Nephron progenitor cell (in vitro differentiated cells): ENCODE results near the gene BBS4.
"Not testable (repeated sequence)": the region's sequence is repeated elsewhere in the genome, so short reads cannot be mapped to it uniquely, and the experiment has no call there.

Experiments used
- DNase-seq: peaks from one replicate; pipeline ENCODE4 v3.0.0; 2021
- H3K27ac Mint-ChIP-seq: 2 replicates; pipeline ENCODE4 v1.8.0; 2021; ENCODE audit warnings: mild to moderate bottlenecking, moderate library complexity, mixed read lengths
- H3K27me3 Mint-ChIP-seq: 2 replicates; pipeline ENCODE4 v1.8.0; 2021; ENCODE audit warnings: mild to moderate bottlenecking, low read depth, mixed read lengths; ENCODE audit not compliant: poor library complexity
- H3K36me3 Mint-ChIP-seq: 2 replicates; pipeline ENCODE4 v1.8.0; 2021; ENCODE audit warnings: low read depth, mixed read lengths
- H3K4me1 Mint-ChIP-seq: 2 replicates; pipeline ENCODE4 v1.8.0; 2021; ENCODE audit warnings: mixed read lengths
- H3K4me3 Mint-ChIP-seq: 2 replicates; pipeline ENCODE4 v1.8.0; 2021; ENCODE audit warnings: mild to moderate bottlenecking, moderate library complexity, mixed read lengths
- H3K9me3 Mint-ChIP-seq: 2 replicates; pipeline ENCODE4 v1.8.0; 2021; ENCODE audit warnings: mild to moderate bottlenecking, moderate library complexity, mixed read lengths
- CTCF ChIP-seq: fragments of 200-600 bp; sonication (generic); IDR thresholded peaks from 2 replicates; pipeline ENCODE4 v1.5.0; 2021; ENCODE audit warnings: antibody characterized with exemption

The BBS4 gene

GRCh38 chr15:72688697-72689096 lies 2.7 kb downstream of the BBS4 start:
- no peaks in the 10 kb centered on the region for H3K9me3 Mint-ChIP-seq
- no peaks in the 10 kb centered on the region for H3K27me3 Mint-ChIP-seq
- peak overlapping the region; percentile 41 for H3K4me3 Mint-ChIP-seq
- H3K4me1 Mint-ChIP-seq = peaks cover 15% of the 10 kb centered on the region
- no peak for DNase-seq
- no peak for TF ChIP-seq CTCF
- H3K36me3 Mint-ChIP-seq = peaks cover 4% of the 10 kb centered on the region
- H3K27ac Mint-ChIP-seq = no peak overlapping the region

GRCh38 chr15:72690938-72691337 lies 4.9 kb downstream of the BBS4 start:
- H3K36me3 Mint-ChIP-seq = peaks cover 10% of the 10 kb centered on the region
- H3K4me3 Mint-ChIP-seq = no peak overlapping the region
- DNase-seq = no peak
- H3K27me3 Mint-ChIP-seq = no peaks in the 10 kb centered on the region
- peaks cover 5% of the 10 kb centered on the region for H3K4me1 Mint-ChIP-seq
- H3K27ac Mint-ChIP-seq = no peak overlapping the region
- TF ChIP-seq CTCF = no peak
- no peaks in the 10 kb centered on the region for H3K9me3 Mint-ChIP-seq

GRCh38 chr15:72698938-72699337 lies 12.9 kb downstream of the BBS4 start:
- peaks cover 3% of the 10 kb centered on the region for H3K27me3 Mint-ChIP-seq
- peaks cover 11% of the 10 kb centered on the region for H3K36me3 Mint-ChIP-seq
- no peak overlapping the region for H3K4me3 Mint-ChIP-seq
- no peaks in the 10 kb centered on the region for H3K9me3 Mint-ChIP-seq
- TF ChIP-seq CTCF = no peak
- no peak for DNase-seq
- H3K27ac Mint-ChIP-seq = no peak overlapping the region
- no peaks in the 10 kb centered on the region for H3K4me1 Mint-ChIP-seq

- DNase-seq = no peak
- H3K27me3 Mint-ChIP-seq = peaks cover 3% of the 10 kb centered on the region
- peaks cover 11% of the 10 kb centered on the region for H3K36me3 Mint-ChIP-seq
- no peak for TF ChIP-seq CTCF
- no peak overlapping the region for H3K27ac Mint-ChIP-seq
- H3K4me3 Mint-ChIP-seq = no peak overlapping the region
- no peaks in the 10 kb centered on the region for H3K9me3 Mint-ChIP-seq
- no peaks in the 10 kb centered on the region for H3K4me1 Mint-ChIP-seq
Measured at GRCh38 chr15:72700076-72700475, 14.1 kb downstream of the BBS4 start.

- no peak for TF ChIP-seq CTCF
- peaks cover 11% of the 10 kb centered on the region for H3K36me3 Mint-ChIP-seq
- no peaks in the 10 kb centered on the region for H3K27me3 Mint-ChIP-seq
- H3K27ac Mint-ChIP-seq = peak overlapping the region; percentile 73
- H3K4me1 Mint-ChIP-seq = peaks cover 6% of the 10 kb centered on the region
- no peak overlapping the region for H3K4me3 Mint-ChIP-seq
- no peak for DNase-seq
- no peaks in the 10 kb centered on the region for H3K9me3 Mint-ChIP-seq
Measured at GRCh38 chr15:72706266-72706665, 20.3 kb downstream of the BBS4 start.

- H3K9me3 Mint-ChIP-seq, H3K27ac Mint-ChIP-seq, H3K4me1 Mint-ChIP-seq, DNase-seq, H3K4me3 Mint-ChIP-seq, H3K27me3 Mint-ChIP-seq: not testable (repeated sequence)
- peaks cover 18% of the 10 kb centered on the region for H3K36me3 Mint-ChIP-seq
Measured at GRCh38 chr15:72708551-72709303, 22.7 kb downstream of the BBS4 start.
